Measurements from ENCODE around the gene ABL1.
A peak's percentile ranks its signal among the peaks of the same experiment; 100 is the strongest.
"Not testable (repeated sequence)": the region's sequence is repeated elsewhere in the genome, so short reads cannot be mapped to it uniquely, and the experiment has no call there.

The ABL1 gene

GRCh38 chr9:130825351-130825651 lies 9.8 kb upstream of the ABL1 start:
- no peak for DNase-seq

GRCh38 chr9:130825809-130826208 lies 9.2 kb upstream of the ABL1 start:
- no peak for DNase-seq

- no peak for DNase-seq
These were observed 5.3 kb upstream of the ABL1 start for GRCh38 chr9:130829762-130830161.

- no peak for DNase-seq
These were observed 4.8 kb upstream of the ABL1 start for GRCh38 chr9:130830231-130830760.

GRCh38 chr9:130831077-130831476 lies 4.0 kb upstream of the ABL1 start:
- DNase-seq, result no peak

- DNase-seq, result peak; percentile 66
These were observed 1.7 kb upstream of the ABL1 start for GRCh38 chr9:130833031-130833990.

- peak; percentile 63 for DNase-seq
These were observed 616 bp downstream of the ABL1 start for GRCh38 chr9:130835441-130836298.

- peak; percentile 71 for DNase-seq
These were observed 2.0 kb downstream of the ABL1 start for GRCh38 chr9:130837002-130837511.

GRCh38 chr9:130837643-130838042 lies 2.6 kb downstream of the ABL1 start:
- no peak for DNase-seq

GRCh38 chr9:130839132-130840111 lies 4.4 kb downstream of the ABL1 start:
- no peak for DNase-seq

- no peak for DNase-seq
These were observed 7.5 kb downstream of the ABL1 start for GRCh38 chr9:130842545-130842944.

GRCh38 chr9:130843049-130843908 lies 8.2 kb downstream of the ABL1 start:
- no peak for DNase-seq

GRCh38 chr9:130844044-130844451 lies 9.0 kb downstream of the ABL1 start:
- DNase-seq, result no peak

- no peak for DNase-seq
These were observed 10.2 kb downstream of the ABL1 start for GRCh38 chr9:130845254-130845653.

- peak; percentile 88 for DNase-seq
These were observed 10.9 kb downstream of the ABL1 start for GRCh38 chr9:130845901-130846481.

GRCh38 chr9:130846487-130847305 lies 11.6 kb downstream of the ABL1 start:
- peak; percentile 90 for DNase-seq

- DNase-seq, result peak; percentile 99
These were observed 12.5 kb downstream of the ABL1 start for GRCh38 chr9:130847306-130848217.

GRCh38 chr9:130848514-130848913 lies 13.5 kb downstream of the ABL1 start:
- not testable (repeated sequence) for DNase-seq
